Measurements from ENCODE around the gene CMAS.
"Not testable (repeated sequence)": the region's sequence is repeated elsewhere in the genome, so short reads cannot be mapped to it uniquely, and the experiment has no call there.

The CMAS gene

DNA sequence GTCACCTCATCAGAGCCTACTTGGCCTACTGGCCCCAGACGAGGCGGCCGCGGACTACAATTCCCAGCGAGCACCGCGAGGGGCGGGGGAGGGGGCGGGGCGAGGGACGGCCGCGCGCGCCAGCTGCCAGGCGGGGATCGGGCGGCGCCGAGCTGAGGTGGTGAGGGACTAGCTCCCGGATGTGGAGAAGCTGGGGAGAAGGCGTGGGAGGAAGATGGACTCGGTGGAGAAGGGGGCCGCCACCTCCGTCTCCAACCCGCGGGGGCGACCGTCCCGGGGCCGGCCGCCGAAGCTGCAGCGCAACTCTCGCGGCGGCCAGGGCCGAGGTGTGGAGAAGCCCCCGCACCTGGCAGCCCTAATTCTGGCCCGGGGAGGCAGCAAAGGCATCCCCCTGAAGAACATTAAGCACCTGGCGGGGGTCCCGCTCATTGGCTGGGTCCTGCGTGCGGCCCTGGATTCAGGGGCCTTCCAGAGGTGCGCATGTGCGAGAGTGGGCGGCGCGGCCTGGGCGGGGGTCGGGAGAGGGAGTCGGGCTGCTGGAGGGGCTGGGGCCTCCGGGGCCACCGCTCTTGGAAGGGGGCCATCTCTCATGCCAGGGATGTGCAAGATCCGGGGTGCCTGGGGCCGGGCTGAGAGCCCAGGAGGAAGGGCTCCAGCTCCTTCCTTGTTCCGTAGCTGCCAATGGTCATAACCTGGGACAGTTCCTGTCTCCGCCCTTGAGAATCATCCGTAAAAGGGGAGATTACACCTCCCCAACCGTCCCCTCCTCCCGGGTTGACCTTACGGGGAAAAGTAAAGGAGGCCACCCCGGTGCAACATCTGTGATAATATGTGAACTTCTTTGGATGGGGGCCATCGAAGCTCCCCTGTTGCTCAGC lies at the start of gene CMAS:
CMAS (plus strand) TSS at position 129 of the 878 bp plus-strand sequence; CDS start at position 215, 86 bp downstream.
- DNase-seq (ENCODE audit: low read depth in 2 of 2), result peak; percentile 66 to 79

DNA sequence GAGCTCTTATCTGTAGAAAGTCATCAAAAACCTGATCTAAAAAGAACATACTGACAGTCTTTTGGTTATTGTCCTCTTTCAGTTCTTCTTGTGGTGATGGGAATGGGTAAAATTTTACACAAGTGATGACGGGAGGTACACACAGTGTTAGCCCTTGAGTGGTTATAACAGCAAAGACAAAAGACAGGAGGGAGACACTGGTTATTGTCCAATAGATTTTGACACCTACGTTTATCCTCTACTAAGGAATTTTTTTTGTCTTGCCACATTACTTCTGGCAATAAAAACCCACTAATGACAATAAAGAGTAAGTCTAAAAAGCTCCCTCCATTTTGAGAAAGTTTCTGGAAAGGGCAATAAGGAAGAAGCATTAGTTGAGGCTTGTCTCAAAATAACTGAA lies 47.7 kb upstream of the CMAS start:
- DNase-seq (ENCODE audit: low read depth in 2 of 2), result no peak

DNA sequence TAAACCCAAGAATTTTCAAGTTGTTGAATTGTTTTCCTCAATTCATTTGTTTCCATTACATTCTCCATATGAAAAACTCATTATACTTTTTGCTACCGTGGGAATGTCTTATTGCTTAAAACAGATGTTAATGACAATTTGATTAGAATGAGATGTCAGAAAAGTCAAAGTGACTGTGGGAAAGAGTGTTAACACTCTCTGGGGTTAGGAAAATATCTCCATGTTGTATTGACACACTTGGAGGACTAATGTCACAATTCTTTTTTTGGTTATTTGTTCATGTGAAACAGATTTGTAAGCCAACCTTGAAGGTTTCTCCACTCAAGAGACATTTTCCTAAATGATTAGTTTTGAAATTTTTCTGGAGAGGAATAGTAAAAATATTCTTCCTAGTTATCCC lies 47.2 kb upstream of the CMAS start:
- no peak for DNase-seq (ENCODE audit: low read depth in 2 of 2)

DNA sequence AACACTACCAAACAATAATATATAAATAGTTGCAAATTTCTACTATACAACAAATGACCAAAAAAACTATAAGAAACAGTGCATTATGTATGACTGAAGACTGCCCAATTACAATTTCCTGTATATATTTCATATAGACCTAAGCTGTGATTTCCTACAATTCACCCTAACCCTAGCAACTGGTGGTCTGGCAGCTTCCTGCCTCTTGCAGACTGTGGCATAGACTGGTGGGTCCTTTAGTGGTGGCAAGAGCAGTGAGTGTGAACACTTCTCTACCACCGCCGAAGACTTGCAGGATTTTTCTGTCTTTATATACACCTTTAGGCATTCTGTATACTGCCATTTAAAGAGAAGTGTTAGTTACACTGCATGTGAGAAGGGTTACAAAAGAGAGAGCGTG lies 43.6 kb upstream of the CMAS start:
- DNase-seq (ENCODE audit: low read depth in 2 of 2), result no peak

DNA sequence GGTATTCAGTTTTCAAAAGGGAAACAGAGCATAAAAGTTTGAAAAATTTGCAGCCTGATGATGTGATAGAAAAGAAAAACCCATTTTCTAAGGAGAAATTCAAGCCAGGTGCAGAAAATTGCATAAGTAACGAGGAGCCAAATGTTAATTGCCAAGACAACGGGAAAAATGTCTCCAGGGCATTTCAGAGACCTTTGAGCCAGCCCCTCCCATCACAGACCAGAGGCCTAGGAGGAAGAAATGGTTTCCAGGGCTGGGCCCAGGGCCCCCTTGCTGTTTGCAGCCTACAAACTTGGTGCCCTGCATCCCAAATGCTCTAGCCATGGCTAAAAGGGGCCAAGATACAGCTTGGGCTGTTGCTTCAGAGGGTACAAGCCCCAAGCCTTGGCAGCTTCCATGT lies 38.2 kb upstream of the CMAS start:
- DNase-seq (ENCODE audit: low read depth in 2 of 2), result not testable (repeated sequence)

DNA sequence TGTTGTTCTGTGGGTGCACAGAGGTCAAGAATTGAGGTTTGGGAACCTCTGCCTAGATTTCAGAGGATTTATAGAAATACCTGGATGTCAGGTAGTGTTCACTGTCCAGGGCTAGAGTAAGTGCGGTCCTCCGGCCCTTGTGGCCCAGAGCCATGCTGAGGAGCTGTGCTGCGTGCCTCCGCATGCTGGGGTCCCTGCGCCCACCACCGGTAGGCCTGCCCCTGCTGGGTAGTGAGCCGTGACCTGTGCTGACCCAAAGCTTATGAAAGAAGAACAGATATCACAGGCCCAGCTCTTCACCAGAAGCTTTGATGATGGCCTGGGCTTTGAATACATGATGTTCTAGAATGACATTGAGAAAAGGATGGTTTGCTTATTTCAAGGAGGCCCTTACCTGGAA lies 37.8 kb upstream of the CMAS start:
- DNase-seq (ENCODE audit: low read depth in 2 of 2), result no peak

DNA sequence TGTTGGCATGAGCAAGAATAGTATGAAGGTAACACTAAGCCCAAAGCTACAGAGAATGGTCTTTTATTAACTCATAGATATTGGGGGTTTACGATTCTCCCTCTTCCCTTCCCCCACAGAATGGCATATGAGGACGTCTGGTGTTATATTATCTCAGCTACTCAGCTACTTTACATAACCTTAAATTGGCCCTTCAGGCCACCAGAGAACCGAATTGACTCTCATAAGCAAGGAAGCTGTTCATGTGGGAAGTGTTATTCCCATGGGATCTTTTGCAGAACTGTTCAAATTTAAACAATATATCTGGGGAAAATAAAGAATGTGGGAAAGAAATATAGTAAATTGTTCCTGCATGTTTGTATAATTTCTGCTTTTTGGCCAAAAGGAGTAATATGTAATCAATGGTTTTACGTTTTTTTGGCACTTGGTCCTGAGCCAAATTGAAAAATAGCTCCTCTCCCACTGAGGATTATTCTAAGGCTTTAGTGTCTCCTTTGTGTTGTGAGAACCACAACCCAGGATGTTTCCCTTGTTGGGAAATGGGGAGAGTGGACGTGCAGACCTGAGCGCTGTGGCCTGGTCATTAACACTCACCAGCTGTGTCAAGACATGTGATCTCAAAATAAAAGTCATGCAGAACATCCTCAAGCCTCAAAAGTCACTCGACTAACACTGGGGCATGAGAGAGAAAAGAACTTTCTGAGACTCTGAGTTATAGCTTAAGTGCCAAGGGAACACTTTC lies 31.8 kb upstream of the CMAS start:
- no peak for DNase-seq (ENCODE audit: low read depth in 2 of 2)

DNA sequence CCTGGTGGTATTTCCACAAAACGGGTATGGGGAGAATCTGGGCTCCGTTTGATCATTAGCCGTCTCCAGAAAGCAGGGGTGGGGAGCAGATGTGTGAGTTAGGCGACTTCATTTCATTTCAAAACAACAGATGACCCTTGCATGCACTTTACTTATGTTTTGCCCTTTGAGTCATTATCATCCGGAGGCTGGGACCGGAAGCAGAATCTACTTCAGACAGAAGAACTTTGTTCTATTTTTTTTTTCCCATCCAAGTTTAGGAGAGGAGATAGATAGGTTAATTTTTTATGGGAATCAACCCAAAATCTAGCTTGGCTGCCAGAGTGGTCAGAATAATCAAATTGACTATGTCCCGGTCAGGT lies 31.3 kb upstream of the CMAS start:
- no peak for DNase-seq (ENCODE audit: low read depth in 2 of 2)

DNA sequence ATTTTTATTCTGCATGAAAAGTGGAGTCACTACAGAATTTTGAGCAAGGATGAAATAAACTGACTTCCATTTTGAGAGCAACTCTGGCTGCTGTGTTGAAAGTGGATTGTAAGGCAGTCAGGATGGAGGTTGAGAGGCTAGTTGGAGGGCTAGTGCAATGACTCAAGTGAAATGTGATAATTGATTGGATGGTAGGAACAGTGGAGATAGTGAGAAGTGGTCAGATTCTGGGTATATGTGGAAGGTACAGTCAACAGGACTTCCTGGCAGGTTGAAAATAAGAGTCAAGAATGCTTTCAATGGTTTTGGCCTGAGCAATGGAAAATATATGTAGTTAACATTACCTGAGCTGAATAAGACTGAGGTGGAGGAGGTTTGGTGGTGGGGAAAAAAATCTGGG lies 29.0 kb upstream of the CMAS start:
- DNase-seq (ENCODE audit: low read depth in 2 of 2), result no peak

DNA sequence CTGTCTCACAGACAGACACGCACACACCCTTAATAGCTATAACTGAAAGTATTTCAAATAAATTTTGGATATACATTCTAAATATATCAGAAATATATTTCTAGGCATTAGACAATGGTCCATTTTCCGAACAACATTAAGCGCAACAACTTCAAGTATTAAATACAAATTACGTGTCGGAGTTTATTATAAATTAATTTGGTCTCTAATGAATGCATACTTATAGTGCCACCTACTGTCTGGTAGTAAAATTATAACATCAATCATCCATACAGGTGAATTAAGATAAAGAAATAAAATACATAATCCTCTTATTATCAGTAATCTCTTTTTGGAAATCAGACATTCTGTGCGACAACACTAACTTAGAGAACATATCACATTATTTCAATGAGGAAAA lies 27.2 kb upstream of the CMAS start:
- DNase-seq (ENCODE audit: low read depth in 2 of 2), result no peak

DNA sequence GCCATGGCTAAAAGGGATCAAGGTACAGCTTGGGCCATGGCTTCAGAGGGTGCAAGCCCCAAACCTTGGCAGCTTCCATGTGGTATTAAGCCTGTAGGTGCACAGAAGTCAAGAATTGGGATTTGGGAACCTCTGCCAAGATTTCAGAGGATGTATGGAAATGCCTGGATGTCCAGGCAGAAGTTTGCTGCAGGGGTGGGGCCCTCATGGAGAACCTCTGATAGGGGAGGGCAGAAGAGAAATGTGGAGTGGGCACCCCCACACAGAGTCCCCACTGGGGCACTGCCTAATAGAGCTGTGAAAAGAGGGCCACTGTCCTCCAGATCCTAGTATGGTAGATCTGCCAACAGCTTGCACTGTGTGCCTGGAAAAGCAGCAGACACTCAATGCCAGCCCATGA lies 22.5 kb upstream of the CMAS start:
- DNase-seq (ENCODE audit: low read depth in 2 of 2), result not testable (repeated sequence)

DNA sequence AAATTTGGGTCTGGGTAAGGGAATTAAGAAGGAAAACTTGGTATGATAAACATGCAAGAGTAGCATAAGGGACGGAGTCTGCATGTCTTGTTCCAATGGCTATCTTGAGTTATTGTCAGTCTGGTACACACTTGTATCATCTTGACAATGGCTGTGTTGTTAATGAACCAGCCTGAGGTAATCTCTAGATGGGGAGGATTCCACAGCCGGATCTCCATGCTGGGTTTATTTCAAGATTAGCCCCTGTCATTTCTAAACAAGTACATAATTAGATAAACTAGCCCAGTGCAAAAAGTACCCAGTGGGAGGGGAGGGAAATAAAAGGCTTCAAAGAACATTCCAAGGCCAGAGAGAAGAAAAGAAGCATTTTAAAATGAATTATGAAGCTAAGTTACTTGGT lies 16.5 kb upstream of the CMAS start:
- no peak for DNase-seq (ENCODE audit: low read depth in 2 of 2)

DNA sequence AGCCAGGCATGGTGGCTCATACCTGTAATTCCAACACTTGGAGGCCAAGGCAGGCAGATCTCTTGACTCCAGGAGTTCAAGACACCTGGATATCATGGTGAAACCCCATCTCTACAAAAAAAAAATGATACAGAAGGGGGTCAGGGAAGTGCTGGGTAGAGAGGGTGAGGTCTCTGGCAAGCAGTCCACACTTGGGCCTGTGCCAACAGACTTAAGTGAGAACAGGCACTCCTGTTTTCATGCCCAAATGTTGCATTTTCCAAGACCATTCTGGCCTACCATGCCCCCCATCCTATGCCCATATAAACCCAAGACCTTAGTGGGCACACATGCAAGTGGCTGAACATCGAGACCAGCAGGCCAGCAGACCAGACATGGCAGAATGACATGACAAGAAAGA lies 16.0 kb upstream of the CMAS start:
- no peak for DNase-seq (ENCODE audit: low read depth in 2 of 2)

DNA sequence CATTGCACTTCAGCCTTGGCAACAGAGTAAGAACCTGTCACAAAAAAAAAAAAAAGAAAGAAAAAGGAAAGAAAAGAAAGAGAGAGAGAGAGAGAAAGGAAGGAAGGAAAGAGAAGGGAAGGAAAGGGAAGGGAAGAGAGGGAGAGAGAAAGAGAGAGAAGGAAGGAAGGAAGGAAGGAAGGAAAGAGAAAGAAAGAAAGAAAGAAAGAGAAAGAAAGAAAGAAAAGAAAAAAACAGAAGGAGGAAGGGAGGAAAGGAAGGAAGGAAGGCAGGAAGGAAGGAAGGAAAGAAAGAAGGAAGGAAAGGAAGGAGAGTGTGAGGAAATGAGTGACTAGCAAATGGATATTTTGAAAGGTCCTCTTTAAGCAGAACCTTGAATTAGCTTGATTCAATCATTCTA lies 13.3 kb upstream of the CMAS start:
- no peak for DNase-seq (ENCODE audit: low read depth in 2 of 2)

DNA sequence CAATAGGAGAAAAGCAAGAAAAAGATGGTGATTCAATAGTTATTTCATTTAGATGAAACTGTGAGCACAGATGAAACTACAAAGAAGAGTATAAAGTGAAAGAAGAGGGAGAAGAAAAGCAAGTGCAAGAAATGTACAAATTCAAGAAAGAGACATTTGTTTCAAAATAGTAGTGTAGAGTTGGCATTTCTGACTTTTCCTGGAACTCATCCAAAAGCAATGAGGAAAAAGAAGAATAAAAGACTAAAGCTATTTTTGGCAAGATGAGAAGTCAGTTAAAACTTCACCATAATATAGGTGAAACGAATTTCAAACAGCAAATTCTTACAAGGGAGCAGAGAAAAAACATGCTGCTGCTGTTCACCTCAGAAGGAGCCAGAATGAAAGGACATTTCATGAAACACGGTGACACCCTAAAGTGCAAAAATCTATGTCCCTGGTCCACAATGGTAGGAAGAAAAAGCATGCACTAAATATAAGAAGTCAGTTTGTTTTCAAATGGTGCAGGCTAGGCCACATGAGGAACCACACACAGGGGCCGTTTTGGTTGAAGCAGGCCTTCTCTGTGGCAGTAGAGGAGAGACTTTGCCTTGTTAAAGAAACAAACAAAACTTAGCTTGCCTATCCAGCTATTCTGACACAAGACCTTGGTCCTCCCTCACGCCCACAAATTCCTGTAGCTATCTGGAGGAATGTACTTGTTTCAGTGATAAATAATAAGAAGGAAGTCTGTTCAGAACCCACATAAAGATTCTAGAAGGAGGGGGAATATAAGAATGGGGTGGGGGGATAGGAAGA lies 11.1 kb upstream of the CMAS start:
- DNase-seq (ENCODE audit: low read depth in 2 of 2), result no peak

DNA sequence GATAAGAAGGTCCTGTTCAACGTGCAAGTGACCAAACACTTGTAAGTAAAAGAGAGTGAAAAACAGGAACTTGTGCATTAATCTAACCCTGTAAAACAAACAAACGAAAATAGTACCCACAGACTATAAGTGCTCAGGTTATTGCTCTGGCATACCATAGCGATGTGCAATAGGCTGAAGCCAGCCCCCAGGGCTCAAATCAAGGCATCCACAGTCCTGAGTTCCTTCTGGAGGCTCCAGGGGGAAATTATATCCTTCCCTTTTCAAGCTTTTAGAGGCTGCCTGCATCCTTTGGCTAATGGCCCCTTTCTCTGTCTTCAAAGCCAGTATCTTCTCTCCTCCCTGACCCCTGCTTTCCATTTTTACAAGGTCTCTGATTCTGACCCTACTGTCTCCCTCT lies 8.1 kb upstream of the CMAS start:
- no peak for DNase-seq (ENCODE audit: low read depth in 2 of 2)

DNA sequence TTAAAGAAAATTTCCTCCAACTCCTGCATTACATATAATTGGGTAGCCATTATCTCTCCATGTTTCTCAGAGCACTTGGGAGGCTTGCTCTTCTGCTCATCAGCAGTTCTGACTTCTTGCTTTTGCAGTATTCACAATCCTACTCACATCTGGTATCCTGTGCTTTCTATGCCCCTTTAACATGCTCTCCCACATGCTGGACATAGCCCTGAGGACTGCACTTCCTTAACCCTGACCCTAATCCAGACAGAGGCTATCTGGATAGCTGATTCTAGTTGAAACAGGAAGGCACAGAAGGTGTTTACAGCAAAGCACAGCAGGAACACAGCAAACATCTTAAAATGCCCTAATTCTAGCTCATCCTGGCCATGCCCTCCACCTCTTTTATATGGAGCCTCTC lies 7.3 kb upstream of the CMAS start:
- no peak for DNase-seq (ENCODE audit: low read depth in 2 of 2)

DNA sequence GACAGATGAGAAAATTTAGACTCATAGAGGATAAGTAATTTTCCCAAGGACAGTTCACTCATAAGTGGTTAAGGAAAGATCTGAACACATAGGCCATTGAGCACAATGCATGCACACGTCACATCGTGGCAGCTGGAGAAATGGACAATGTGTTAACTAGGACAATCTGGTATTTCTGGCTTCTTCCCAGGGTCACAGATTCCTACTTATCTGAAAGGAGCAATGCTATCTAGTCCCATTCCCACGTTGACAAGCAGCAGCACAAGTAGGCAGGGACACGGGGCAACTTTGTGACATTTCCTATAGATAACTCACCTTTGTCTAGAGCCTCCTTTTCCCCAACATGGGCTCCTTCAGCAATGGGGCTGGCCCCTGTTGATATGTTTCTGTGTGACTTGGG lies 6.7 kb upstream of the CMAS start:
- no peak for DNase-seq (ENCODE audit: low read depth in 2 of 2)

DNA sequence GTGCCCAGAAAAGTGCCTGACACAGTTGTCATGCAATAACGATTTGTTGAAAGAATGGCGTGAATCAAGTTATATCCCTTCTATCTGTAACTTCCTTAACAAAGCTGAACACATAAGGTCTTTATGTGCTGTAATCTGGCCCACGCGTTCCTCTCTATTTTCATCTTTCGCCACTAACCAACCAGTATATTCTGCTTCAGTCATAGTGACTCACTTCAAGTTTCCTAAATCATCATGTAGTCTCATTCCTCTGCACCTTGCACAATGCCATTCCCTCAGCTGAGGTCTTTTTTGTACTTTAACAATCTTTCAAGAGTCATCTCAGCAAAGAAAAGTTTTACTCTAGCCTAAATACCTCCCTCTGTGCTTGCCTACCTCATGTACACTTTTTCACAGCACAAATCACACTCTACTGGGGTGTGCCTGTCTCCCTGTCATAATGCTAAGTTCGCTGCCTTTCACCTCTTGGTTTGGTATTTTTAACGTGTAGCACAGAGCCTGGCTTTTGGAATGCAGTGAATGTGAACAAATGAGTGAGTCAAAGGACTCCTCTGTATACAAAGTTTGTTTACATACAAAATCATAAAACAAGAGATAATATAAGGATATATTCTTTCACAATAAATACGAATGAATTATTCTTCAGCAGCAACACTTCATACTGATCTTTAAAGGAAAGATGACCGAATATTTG lies 2.9 kb upstream of the CMAS start:
- DNase-seq (ENCODE audit: low read depth in 2 of 2), result no peak

DNA sequence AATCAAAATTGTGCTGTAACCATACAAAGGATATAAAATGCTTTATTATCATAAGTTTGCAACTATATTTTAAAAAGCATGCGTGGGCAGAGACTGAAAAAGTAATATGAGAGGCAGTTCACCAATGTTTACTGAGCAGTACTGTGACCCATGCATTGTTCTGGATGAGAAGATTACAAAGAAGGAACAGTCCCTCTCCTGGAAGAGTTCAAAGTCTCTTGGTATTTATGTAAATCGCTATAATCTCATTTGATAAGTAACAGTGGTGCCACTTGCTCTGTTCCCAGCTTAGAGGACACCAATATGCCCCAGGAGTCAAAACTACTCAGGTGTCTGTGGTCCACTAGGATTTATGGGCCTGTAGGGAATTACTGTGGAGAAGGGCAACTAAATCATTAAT lies 2.1 kb upstream of the CMAS start:
- no peak for DNase-seq (ENCODE audit: low read depth in 2 of 2)

DNA sequence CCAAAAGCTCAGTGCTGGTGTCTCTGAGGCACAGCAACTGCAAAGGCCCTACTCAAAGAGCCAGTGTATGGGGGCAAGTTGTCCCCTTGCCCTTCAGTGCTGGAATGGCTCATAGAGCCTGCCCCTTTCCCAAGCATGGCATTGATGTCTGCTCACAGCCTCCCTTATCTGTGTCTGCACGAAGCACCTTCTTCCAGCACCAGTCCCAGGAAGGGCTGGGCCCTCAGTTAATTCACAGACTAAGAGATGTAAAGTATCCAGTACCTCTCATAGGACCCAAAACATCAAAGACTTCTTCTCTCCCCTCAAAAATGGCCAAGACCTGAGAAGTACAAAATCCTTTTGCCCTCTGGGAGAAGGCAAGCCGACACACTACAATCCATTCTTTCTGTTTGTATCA lies 1.6 kb upstream of the CMAS start:
- DNase-seq (ENCODE audit: low read depth in 2 of 2), result no peak

DNA sequence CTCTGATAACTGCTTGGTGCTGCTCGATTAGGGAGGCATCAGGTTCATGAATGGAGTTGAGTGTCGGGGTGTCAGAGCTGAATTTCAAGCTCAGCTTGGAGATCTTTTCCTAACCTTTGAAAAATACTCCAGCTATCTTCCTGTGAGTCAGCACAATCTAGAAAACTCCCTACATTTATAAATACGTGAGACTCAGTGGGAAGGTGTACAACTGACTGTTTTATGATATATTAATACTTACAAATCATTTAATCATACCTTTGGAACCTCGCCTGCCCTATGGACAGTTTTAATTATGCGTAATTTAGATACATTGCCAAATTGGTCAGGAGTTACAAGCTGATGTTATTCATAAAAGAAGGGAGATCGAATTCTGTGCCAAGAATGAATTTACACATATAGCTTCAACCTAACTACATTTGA lies 961 bp downstream of the CMAS start:
- DNase-seq (ENCODE audit: low read depth in 2 of 2), result no peak
